ENCODE measurements around the gene CMTR1.

Gene CMTR1

DNA sequence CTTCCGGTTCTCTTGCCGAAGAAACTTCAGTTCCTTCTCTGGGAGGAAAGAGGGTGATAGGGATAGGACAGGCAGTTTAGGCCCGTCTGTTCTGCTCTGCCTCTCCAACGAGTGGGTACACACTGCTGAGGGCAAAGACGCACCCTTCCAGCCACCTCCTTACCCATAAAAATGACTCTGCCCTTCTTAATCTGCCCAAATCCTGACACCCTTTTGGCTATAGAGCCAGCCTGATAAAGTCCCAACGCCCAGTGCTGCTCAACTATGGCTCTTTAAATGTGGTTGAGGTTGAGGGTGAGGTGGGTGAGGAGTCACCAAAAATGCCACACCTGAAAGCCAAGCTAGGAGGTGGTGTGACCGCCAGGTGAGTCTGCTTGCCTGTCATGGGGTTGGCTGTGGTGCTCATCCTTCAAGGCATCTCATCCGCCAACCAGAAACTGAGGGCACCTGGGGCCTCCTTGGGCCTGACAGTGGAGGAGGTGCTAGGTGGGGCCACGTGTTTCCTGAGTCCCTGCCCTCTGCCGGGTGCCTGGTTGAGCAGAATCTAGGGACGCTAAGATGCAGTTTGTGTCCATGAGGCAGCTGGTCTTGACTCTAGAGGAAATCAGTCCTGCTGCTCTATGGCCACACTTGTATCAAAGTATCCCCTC lies 50.4 kb downstream of the CMTR1 start:
- CTCF ChIA-PET = interaction anchor here (0.5 to 4.3 kb wide), 12 partner anchors 9 to 1656 kb away, joined by 3 to 19 read pairs (median 4); no protein-coding TSS in a partner anchor
- Histone ChIP-seq H3K4me3 (ENCODE audit: low read depth, low read length) (no peak overlapping the region), H3K4me1 (ENCODE audit: control insufficient read depth, insufficient read depth, low read length) (no peaks in the 10 kb centered on the region; the same call in 1 of the 2 replicates), H3K36me3 (ENCODE audit: control insufficient read depth in 2 of 2, insufficient read depth in 1 of 2, low read length in 2 of 2) (peaks cover under 1 to 58% of the 10 kb centered on the region in 2 experiments; a peak in 1 of 3 replicates), H3K27ac (ENCODE audit: extremely low read depth, low read depth, low read length) (no peak overlapping the region), H3K9me3 (ENCODE audit: control insufficient read depth, insufficient read depth, low read depth, low read length) (no peaks in the 10 kb centered on the region)
- POLR2A ChIA-PET = no interaction called here
- TF ChIP-seq ZNF433 (tag by site-specific recombination; IDR thresholded peaks at IDR 0.05; ENCODE audit: low read depth) = no peak
- no peak for TF ChIP-seq ZNF391 (tag by site-specific recombination; IDR thresholded peaks at IDR 0.05; ENCODE audit: borderline replicate concordance, low read depth)
- TF ChIP-seq, protein P1, sequence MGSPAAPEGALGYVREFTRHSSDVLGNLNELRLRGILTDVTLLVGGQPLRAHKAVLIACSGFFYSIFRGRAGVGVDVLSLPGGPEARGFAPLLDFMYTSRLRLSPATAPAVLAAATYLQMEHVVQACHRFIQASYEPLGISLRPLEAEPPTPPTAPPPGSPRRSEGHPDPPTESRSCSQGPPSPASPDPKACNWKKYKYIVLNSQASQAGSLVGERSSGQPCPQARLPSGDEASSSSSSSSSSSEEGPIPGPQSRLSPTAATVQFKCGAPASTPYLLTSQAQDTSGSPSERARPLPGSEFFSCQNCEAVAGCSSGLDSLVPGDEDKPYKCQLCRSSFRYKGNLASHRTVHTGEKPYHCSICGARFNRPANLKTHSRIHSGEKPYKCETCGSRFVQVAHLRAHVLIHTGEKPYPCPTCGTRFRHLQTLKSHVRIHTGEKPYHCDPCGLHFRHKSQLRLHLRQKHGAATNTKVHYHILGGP (tag by site-specific recombination; IDR thresholded peaks at IDR 0.05) = no peak
- TF ChIP-seq, protein P2, sequence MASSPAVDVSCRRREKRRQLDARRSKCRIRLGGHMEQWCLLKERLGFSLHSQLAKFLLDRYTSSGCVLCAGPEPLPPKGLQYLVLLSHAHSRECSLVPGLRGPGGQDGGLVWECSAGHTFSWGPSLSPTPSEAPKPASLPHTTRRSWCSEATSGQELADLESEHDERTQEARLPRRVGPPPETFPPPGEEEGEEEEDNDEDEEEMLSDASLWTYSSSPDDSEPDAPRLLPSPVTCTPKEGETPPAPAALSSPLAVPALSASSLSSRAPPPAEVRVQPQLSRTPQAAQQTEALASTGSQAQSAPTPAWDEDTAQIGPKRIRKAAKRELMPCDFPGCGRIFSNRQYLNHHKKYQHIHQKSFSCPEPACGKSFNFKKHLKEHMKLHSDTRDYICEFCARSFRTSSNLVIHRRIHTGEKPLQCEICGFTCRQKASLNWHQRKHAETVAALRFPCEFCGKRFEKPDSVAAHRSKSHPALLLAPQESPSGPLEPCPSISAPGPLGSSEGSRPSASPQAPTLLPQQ (tag by site-specific recombination; IDR thresholded peaks at IDR 0.05) = no peak
- TF ChIP-seq ZNF248 (tag by site-specific recombination; IDR thresholded peaks at IDR 0.05) = no peak
- no peak for TF ChIP-seq OSR2 (tag by site-specific recombination; IDR thresholded peaks at IDR 0.05)
- no peak for TF ChIP-seq ZNF548 (tag by site-specific recombination; IDR thresholded peaks at IDR 0.05)
- no peak for TF ChIP-seq ZNF76 (tag by site-specific recombination; IDR thresholded peaks at IDR 0.05; ENCODE audit: borderline replicate concordance, low read depth)
- TF ChIP-seq, protein P3, sequence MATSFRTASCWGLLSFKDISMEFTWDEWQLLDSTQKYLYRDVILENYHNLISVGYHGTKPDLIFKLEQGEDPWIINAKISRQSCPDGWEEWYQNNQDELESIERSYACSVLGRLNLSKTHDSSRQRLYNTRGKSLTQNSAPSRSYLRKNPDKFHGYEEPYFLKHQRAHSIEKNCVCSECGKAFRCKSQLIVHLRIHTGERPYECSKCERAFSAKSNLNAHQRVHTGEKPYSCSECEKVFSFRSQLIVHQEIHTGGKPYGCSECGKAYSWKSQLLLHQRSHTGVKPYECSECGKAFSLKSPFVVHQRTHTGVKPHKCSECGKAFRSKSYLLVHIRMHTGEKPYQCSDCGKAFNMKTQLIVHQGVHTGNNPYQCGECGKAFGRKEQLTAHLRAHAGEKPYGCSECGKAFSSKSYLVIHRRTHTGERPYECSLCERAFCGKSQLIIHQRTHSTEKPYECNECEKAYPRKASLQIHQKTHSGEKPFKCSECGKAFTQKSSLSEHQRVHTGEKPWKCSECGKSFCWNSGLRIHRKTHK (tag by site-specific recombination; IDR thresholded peaks at IDR 0.05) = no peak
- TF ChIP-seq, protein P4, sequence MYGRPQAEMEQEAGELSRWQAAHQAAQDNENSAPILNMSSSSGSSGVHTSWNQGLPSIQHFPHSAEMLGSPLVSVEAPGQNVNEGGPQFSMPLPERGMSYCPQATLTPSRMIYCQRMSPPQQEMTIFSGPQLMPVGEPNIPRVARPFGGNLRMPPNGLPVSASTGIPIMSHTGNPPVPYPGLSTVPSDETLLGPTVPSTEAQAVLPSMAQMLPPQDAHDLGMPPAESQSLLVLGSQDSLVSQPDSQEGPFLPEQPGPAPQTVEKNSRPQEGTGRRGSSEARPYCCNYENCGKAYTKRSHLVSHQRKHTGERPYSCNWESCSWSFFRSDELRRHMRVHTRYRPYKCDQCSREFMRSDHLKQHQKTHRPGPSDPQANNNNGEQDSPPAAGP (tag by site-specific recombination; IDR thresholded peaks at IDR 0.05) = no peak
- TF ChIP-seq ZNF24 (tag by site-specific recombination; IDR thresholded peaks at IDR 0.05) = no peak
- TF ChIP-seq ZNF585B (tag by site-specific recombination; IDR thresholded peaks at IDR 0.05) = no peak
- no peak for TF ChIP-seq ZNF423 (tag by site-specific recombination; IDR thresholded peaks at IDR 0.05)
- no peak for TF ChIP-seq ZNF175 (tag by site-specific recombination; IDR thresholded peaks at IDR 0.05)

DNA sequence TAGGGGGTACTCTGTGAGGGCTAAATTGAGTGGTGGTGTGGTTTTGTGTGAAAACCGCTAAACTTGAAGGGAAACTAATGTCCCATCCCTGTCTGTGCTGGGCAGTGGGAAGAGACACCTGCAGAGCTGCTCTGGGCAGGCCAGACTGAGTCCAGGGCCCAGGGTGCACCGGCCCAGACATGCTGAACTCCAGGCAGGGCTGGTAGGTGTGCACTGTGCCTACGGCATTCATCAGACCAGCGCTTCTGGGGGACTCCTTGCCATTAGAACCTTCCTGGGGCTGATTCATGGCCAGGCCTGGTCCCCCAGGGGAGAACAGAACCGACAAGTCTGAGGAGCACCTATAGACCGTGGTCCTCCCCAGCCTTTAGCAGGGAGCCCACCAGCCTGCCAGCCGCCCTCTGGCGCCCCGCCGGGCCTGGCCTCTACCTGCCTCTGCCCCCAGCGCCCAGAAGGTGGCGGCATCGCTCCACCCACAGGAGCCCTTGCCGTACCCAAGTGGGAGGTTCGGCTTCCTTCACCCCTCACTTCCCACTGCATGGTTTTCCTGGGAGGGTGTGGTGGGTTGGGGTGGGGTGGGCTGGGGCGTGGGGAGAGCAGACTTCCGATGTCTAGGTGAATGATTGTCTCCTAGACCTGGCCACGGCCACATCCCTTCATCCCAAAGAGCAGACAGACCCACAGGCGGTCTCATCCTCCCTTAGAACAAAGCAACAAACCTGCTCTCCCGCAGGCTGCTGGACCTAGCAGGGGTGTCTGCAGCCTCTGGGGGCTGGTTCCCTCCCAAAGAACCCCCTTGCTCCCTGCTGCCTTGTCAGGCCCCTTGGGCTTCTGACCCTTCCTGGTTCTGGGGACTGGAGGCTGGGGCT lies 51.1 kb downstream of the CMTR1 start:
- Histone ChIP-seq H3K9me3 (ENCODE audit: control insufficient read depth, insufficient read depth, low read depth, low read length) (no peaks in the 10 kb centered on the region), H3K4me1 (ENCODE audit: control insufficient read depth, insufficient read depth, low read length) (no peaks in the 10 kb centered on the region; the same call in 1 of the 2 replicates), H3K4me3 (ENCODE audit: low read depth, low read length) (no peak overlapping the region), H3K36me3 (ENCODE audit: control insufficient read depth in 2 of 2, insufficient read depth in 1 of 2, low read length in 2 of 2) (peaks cover 0 to 53% of the 10 kb centered on the region in 2 experiments; a peak in 1 of 3 replicates), H3K27ac (ENCODE audit: extremely low read depth, low read depth, low read length) (no peak overlapping the region)
- ChIA-PET CTCF (interaction anchor here (0.5 to 4.3 kb wide), 24 partner anchors 8 to 1657 kb away, joined by 3 to 19 read pairs (median 4); no protein-coding TSS in a partner anchor), POLR2A (no interaction called here)
- TF ChIP-seq ZNF776 (tag by site-specific recombination; IDR thresholded peaks at IDR 0.05; ENCODE audit: borderline replicate concordance) (no peak), ZFHX2 (tag by site-specific recombination; conservative IDR thresholded peaks at IDR 0.05) (peak; percentile 59), ZNF654 (tag by site-specific recombination; IDR thresholded peaks at IDR 0.05; ENCODE audit: low read depth) (peak; percentile 69), ZNF747 (tag by site-specific recombination; IDR thresholded peaks at IDR 0.05) (no peak), ZNF391 (tag by site-specific recombination; IDR thresholded peaks at IDR 0.05; ENCODE audit: borderline replicate concordance, low read depth) (0 out of 2 replicates have a peak, but pooled peaks have one; percentile 49), ZFP37 (tag by site-specific recombination; IDR thresholded peaks at IDR 0.05) (no peak), EGR2 (tag by site-specific recombination; IDR thresholded peaks at IDR 0.05; ENCODE audit: low read depth) (0 out of 2 replicates have a peak, but pooled peaks have one; percentile 47), ZNF530 (tag by site-specific recombination; IDR thresholded peaks at IDR 0.05; ENCODE audit: low read depth) (no peak), ZIC2 (tag by site-specific recombination; IDR thresholded peaks at IDR 0.05) (peak; percentile 24; the same call in 1 of the 2 replicates)
- TF ChIP-seq, protein P5, sequence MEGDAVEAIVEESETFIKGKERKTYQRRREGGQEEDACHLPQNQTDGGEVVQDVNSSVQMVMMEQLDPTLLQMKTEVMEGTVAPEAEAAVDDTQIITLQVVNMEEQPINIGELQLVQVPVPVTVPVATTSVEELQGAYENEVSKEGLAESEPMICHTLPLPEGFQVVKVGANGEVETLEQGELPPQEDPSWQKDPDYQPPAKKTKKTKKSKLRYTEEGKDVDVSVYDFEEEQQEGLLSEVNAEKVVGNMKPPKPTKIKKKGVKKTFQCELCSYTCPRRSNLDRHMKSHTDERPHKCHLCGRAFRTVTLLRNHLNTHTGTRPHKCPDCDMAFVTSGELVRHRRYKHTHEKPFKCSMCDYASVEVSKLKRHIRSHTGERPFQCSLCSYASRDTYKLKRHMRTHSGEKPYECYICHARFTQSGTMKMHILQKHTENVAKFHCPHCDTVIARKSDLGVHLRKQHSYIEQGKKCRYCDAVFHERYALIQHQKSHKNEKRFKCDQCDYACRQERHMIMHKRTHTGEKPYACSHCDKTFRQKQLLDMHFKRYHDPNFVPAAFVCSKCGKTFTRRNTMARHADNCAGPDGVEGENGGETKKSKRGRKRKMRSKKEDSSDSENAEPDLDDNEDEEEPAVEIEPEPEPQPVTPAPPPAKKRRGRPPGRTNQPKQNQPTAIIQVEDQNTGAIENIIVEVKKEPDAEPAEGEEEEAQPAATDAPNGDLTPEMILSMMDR (tag by site-specific recombination; IDR thresholded peaks at IDR 0.05) = peak; percentile 89
